LNCAP (cell line): ENCODE data around the gene HNRNPA1.
A peak's percentile ranks its signal among the peaks of the same experiment; 100 is the strongest.

ENCODE experiments used
- CTCF ChIP-seq: fragments of 450-650 bp; IDR thresholded peaks from 2 replicates; pipeline ENCODE4 v1.5.1; 2017; ENCODE audit warnings: mild to moderate bottlenecking

The HNRNPA1 gene

GRCh38 chr12:54249489-54249888 lies 31.0 kb upstream of the HNRNPA1 start:
- TF ChIP-seq CTCF = no peak

- peak; percentile 77 for TF ChIP-seq CTCF
Observed at GRCh38 chr12:54251667-54252284, 28.8 kb upstream of the HNRNPA1 start.

- no peak for TF ChIP-seq CTCF
Observed at GRCh38 chr12:54253240-54253639, 27.3 kb upstream of the HNRNPA1 start.

GRCh38 chr12:54257332-54257731 lies 23.2 kb upstream of the HNRNPA1 start:
- no peak for TF ChIP-seq CTCF

- no peak for TF ChIP-seq CTCF
Observed at GRCh38 chr12:54258201-54258681, 22.3 kb upstream of the HNRNPA1 start.

GRCh38 chr12:54259194-54260011 lies 21.1 kb upstream of the HNRNPA1 start:
- TF ChIP-seq CTCF = no peak

GRCh38 chr12:54261815-54262402 lies 18.6 kb upstream of the HNRNPA1 start:
- TF ChIP-seq CTCF = no peak
